Mesenchymal stem cell (in vitro differentiated cells and primary cell): ENCODE measurements around the gene ZACN.

ENCODE experiments used
- DNase-seq: peaks from one replicate; pipeline ENCODE4 v3.0.0-alpha.2; 2013
- H2AFZ ChIP-seq: one replicate; pipeline ENCODE4 v1.6.1; 2013; ENCODE audit warnings: low read depth, mild to moderate bottlenecking, control low read depth, inconsistent platforms, low read length, moderate library complexity
- H2AK5ac ChIP-seq: 2 replicates; pipeline ENCODE4 v1.6.1; 2013; ENCODE audit warnings: low read length, moderate library complexity, mild to moderate bottlenecking, inconsistent platforms; ENCODE audit not compliant: severe bottlenecking
- H2BK120ac ChIP-seq: one replicate; pipeline ENCODE4 v1.6.1; 2013; ENCODE audit warnings: low read depth, mild to moderate bottlenecking, inconsistent platforms, low read length, moderate library complexity
- H2BK12ac ChIP-seq, 2 experiments: one replicate each; pipeline ENCODE4 v1.6.1; 2013; ENCODE audit warnings: inconsistent platforms in 2 of 2, low read length in 2 of 2, mild to moderate bottlenecking in 2 of 2, moderate library complexity in 2 of 2, control low read depth in 1 of 2
- H2BK15ac ChIP-seq: one replicate; pipeline ENCODE4 v1.6.1; 2013; ENCODE audit warnings: mild to moderate bottlenecking, low read depth, inconsistent platforms; ENCODE audit not compliant: poor library complexity, severe bottlenecking
- H2BK5ac ChIP-seq: 2 replicates; pipeline ENCODE4 v1.6.1; 2013; ENCODE audit warnings: low read depth, mild to moderate bottlenecking, low read length, control low read depth, inconsistent platforms; ENCODE audit not compliant: poor library complexity, severe bottlenecking
- H3K14ac ChIP-seq, 2 experiments: one replicate each; pipeline ENCODE4 v1.6.1; 2013; ENCODE audit warnings: inconsistent platforms in 2 of 2, low read length in 2 of 2, control low read depth in 1 of 2, mild to moderate bottlenecking in 1 of 2, moderate library complexity in 1 of 2
- H3K18ac ChIP-seq, 2 experiments: one replicate each; pipeline ENCODE4 v1.6.1; 2013; ENCODE audit warnings: inconsistent platforms in 2 of 2, low read length in 2 of 2, control low read depth in 1 of 2, low read depth in 1 of 2, mild to moderate bottlenecking in 1 of 2
- H3K23ac ChIP-seq, 2 experiments: one replicate each; pipeline ENCODE4 v1.6.1; 2013; ENCODE audit warnings: inconsistent platforms in 2 of 2, low read length in 2 of 2, mild to moderate bottlenecking in 2 of 2, moderate library complexity in 2 of 2, control low read depth in 1 of 2
- H3K27ac ChIP-seq: 2 replicates; pipeline ENCODE4 v1.5.1; 2013; ENCODE audit warnings: mild to moderate bottlenecking, moderate library complexity, low read length, control low read depth, inconsistent platforms; ENCODE audit not compliant: poor library complexity, severe bottlenecking
- H3K27me3 ChIP-seq, 2 experiments: 2 replicates each; pipeline versions ENCODE4 v1.6.1 to v1.7.0; 2013; ENCODE audit warnings: low read length in 2 of 2, mild to moderate bottlenecking in 2 of 2, moderate library complexity in 2 of 2, control low read depth in 1 of 2, inconsistent platforms in 1 of 2; ENCODE audit not compliant: control insufficient read depth in 1 of 2, insufficient read depth in 1 of 2
- H3K36me3 ChIP-seq, 2 experiments: 2 replicates each; pipeline versions ENCODE4 v1.6.1 to v1.7.0; 2013; ENCODE audit warnings: low read length in 2 of 2, control low read depth in 1 of 2, inconsistent platforms in 1 of 2, low read depth in 1 of 2, mild to moderate bottlenecking in 1 of 2; ENCODE audit not compliant: insufficient read depth in 2 of 2, control insufficient read depth in 1 of 2
- H3K4ac ChIP-seq, 2 experiments: one replicate each; pipeline ENCODE4 v1.6.1; 2013; ENCODE audit warnings: inconsistent platforms in 2 of 2, low read length in 2 of 2, mild to moderate bottlenecking in 2 of 2, moderate library complexity in 2 of 2, control low read depth in 1 of 2, low read depth in 1 of 2
- H3K4me1 ChIP-seq: 2 replicates; pipeline ENCODE4 v1.6.1; 2013; ENCODE audit warnings: low read depth, low read length, control low read depth; ENCODE audit not compliant: control insufficient read depth, insufficient read depth
- H3K4me2 ChIP-seq: 2 replicates; pipeline ENCODE4 v1.6.1; 2013; ENCODE audit warnings: low read length, mild to moderate bottlenecking, inconsistent platforms; ENCODE audit not compliant: poor library complexity, severe bottlenecking
- H3K4me3 ChIP-seq, 2 experiments: 2 replicates each; pipeline versions ENCODE4 v1.5.1 to v1.7.0; 2013; ENCODE audit warnings: low read length in 2 of 2, mild to moderate bottlenecking in 2 of 2, control low read depth in 1 of 2, low read depth in 1 of 2; ENCODE audit not compliant: insufficient read depth in 1 of 2
- H3K79me1 ChIP-seq: replicated peaks from 2 replicates; pipeline ENCODE4 v1.6.1; 2013; ENCODE audit warnings: mild to moderate bottlenecking, control low read depth, low read length, inconsistent platforms; ENCODE audit not compliant: poor library complexity, severe bottlenecking
- H3K9ac ChIP-seq: 2 replicates; pipeline ENCODE4 v1.7.0; 2013; ENCODE audit warnings: mild to moderate bottlenecking, low read length, moderate library complexity
- H3K9me3 ChIP-seq: 2 replicates; pipeline ENCODE4 v1.7.0; 2013; ENCODE audit warnings: mild to moderate bottlenecking, low read length; ENCODE audit not compliant: control insufficient read depth
- H4K8ac ChIP-seq: one replicate; pipeline ENCODE4 v1.6.1; 2013; ENCODE audit warnings: inconsistent platforms, mild to moderate bottlenecking, low read length, moderate library complexity
- H4K91ac ChIP-seq: one replicate; pipeline ENCODE4 v1.6.1; 2013; ENCODE audit warnings: mild to moderate bottlenecking, low read length, inconsistent platforms
- WGBS: methylation state at CpG from one replicate; pipeline ENCODE4 v1.1.7; 2013; ENCODE audit warnings: mixed read lengths; 5-methylcytosine and 5-hydroxymethylcytosine counted together

The ZACN gene

DNA sequence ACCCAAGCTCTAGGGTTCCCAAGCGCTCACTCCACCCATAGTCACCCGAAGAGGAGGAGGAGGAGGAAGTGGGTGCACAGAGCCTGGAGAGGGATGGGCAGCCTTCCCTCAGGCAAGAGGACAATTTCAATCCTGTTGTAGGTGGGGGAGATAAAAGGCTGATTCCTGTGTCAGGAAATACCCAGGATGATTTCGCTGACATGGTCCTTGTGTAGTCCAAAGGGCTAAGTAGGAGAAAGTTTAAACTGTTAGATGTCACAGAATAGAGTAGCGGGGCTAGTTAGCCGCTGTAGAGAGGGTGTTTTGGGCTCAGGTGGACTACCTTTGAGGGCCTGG lies 25.9 kb downstream of the ZACN start:
- Histone ChIP-seq H4K91ac (no peak overlapping the region), H2AK5ac (peak overlapping the region; percentile 77), H3K27ac (no peak overlapping the region), H3K18ac (no peak overlapping the region), H2AFZ (no peak overlapping the region), H2BK5ac (no peak overlapping the region), H3K4me3 (no peak overlapping the region), H2BK15ac (no peak overlapping the region), H2BK12ac (peak overlapping the region in 1 of 2 experiments; percentile 58), H3K79me1 (peaks cover 15% of the 10 kb centered on the region), H3K9ac (no peak overlapping the region), H3K4ac (peak overlapping the region in 1 of 2 experiments; percentile 24), H4K8ac (peak overlapping the region; percentile 85), H3K14ac (no peak overlapping the region), H2BK120ac (no peak overlapping the region), H3K9me3 (no peaks in the 10 kb centered on the region), H3K23ac (no peak overlapping the region), H3K36me3 (peaks cover 17 to 20% of the 10 kb centered on the region in 2 experiments), H3K27me3 (no peaks in the 10 kb centered on the region), H3K4me1 (peaks cover 15% of the 10 kb centered on the region), H3K4me2 (no peak overlapping the region)
- WGBS = 100% methylated on average over 4 of the region's 5 CpGs
- no peak for DNase-seq

DNA sequence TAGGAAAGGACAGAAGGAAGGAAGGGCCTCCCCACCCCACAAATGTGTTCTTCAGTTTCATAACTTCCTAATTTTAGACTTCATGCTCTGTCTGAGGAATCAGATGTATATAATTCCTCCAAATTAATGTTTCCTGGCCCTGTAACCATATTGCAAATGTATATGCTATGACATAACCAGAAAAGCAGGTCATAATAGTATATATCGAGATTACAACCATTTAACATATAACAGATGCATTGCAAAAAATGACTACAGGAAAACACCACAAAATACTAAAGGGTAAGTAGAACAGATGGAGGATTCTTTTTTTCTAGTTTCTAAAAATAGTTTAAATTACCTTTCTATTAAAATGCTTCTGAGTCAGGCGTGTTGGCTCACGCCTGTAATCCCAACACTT lies 27.7 kb downstream of the ZACN start:
- Histone ChIP-seq H3K4me3 (no peak overlapping the region), H3K18ac (no peak overlapping the region), H3K4me1 (peaks cover 12% of the 10 kb centered on the region), H2BK12ac (no peak overlapping the region), H2BK5ac (no peak overlapping the region), H3K27me3 (no peaks in the 10 kb centered on the region), H3K4me2 (no peak overlapping the region), H2BK120ac (no peak overlapping the region), H3K36me3 (peaks cover 3% of the 10 kb centered on the region in 2 experiments), H3K23ac (no peak overlapping the region), H3K27ac (no peak overlapping the region), H2AFZ (no peak overlapping the region), H3K4ac (no peak overlapping the region), H3K9me3 (no peaks in the 10 kb centered on the region), H3K9ac (no peak overlapping the region), H4K91ac (peak overlapping the region; percentile 66), H3K79me1 (peaks cover 5% of the 10 kb centered on the region), H4K8ac (no peak overlapping the region), H2BK15ac (no peak overlapping the region), H3K14ac (no peak overlapping the region), H2AK5ac (no peak overlapping the region)
- 96% methylated on average over 2 of the region's 3 CpGs for WGBS
- no peak for DNase-seq

DNA sequence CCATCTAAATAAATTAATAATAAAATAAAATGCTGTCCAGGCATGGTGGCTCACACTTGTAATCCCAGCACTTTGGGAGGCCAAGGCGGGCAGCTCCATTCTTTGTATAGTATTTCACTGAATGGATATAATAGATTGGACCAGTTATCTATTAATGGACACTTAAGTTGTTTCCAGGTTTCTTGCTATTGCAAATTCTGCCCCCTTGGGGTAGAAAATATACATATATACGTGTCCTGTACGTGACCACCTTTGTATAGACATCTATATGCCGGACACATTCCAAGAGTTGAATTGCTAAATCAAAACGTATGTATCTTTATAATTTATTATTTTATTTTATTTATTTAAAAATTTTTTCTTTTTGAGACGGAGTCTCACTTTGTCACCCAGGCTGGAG lies 28.5 kb downstream of the ZACN start:
- no peak overlapping the region for H4K8ac ChIP-seq
- H3K36me3 ChIP-seq = no peaks in the 10 kb centered on the region
- no peak overlapping the region for H3K14ac ChIP-seq
- H2BK15ac ChIP-seq = no peak overlapping the region
- no peak overlapping the region for H2BK12ac ChIP-seq
- H2BK120ac ChIP-seq = no peak overlapping the region
- H2AK5ac ChIP-seq = no peak overlapping the region
- H3K18ac ChIP-seq = no peak overlapping the region
- H2AFZ ChIP-seq = no peak overlapping the region
- no peak overlapping the region for H3K4me3 ChIP-seq
- no peak overlapping the region for H3K4me2 ChIP-seq
- peaks cover 4% of the 10 kb centered on the region for H3K79me1 ChIP-seq
- no peak overlapping the region for H3K4ac ChIP-seq
- DNase-seq = no peak
- 100% methylated on average over 4 of the region's 6 CpGs for WGBS
- peaks cover 8% of the 10 kb centered on the region for H3K4me1 ChIP-seq
- H3K9me3 ChIP-seq = no peaks in the 10 kb centered on the region
- no peaks in the 10 kb centered on the region for H3K27me3 ChIP-seq
- no peak overlapping the region for H2BK5ac ChIP-seq
- no peak overlapping the region for H4K91ac ChIP-seq
- H3K27ac ChIP-seq = no peak overlapping the region
- H3K9ac ChIP-seq = no peak overlapping the region
- no peak overlapping the region for H3K23ac ChIP-seq

DNA sequence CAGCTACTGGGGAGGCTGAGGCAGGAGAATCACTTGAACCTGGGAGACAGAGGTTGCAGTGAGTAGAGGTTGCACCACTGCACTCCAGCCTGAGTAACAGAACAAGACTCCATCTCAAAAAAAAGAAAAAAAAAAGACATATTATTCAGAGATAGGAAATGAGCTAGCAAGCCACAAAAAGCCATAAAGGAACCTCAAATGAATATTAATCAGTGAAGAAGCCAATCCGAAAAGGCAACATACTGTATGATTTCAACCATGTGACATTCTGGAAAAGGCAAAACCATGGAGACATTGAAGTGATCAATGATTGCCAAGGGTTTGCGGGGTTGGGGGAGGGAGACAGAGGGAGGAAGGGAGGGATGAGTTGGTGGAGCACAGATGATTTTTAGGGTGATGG lies 33.0 kb downstream of the ZACN start:
- no peaks in the 10 kb centered on the region for H3K36me3 ChIP-seq
- H2BK12ac ChIP-seq = no peak overlapping the region
- H2AK5ac ChIP-seq = no peak overlapping the region
- no peak for DNase-seq
- H3K27ac ChIP-seq = no peak overlapping the region
- no peak overlapping the region for H3K4me2 ChIP-seq
- H3K14ac ChIP-seq = no peak overlapping the region
- H2BK120ac ChIP-seq = no peak overlapping the region
- no peaks in the 10 kb centered on the region for H3K9me3 ChIP-seq
- H4K8ac ChIP-seq = no peak overlapping the region
- 90% methylated on average over 2 of the region's 2 CpGs for WGBS
- no peaks in the 10 kb centered on the region for H3K27me3 ChIP-seq
- H2BK5ac ChIP-seq = no peak overlapping the region
- no peaks in the 10 kb centered on the region for H3K4me1 ChIP-seq
- H3K4me3 ChIP-seq = no peak overlapping the region
- H3K23ac ChIP-seq = no peak overlapping the region
- H3K79me1 ChIP-seq = no peaks in the 10 kb centered on the region
- H3K4ac ChIP-seq = no peak overlapping the region
- H2BK15ac ChIP-seq = no peak overlapping the region
- no peak overlapping the region for H3K9ac ChIP-seq
- no peak overlapping the region for H4K91ac ChIP-seq
- no peak overlapping the region for H3K18ac ChIP-seq
- H2AFZ ChIP-seq = no peak overlapping the region
